HG02973 (cell line): ENCODE measurements around the gene DNMBP.

Experiments used
- ATAC-seq: cut with Tn5 transposase; IDR thresholded peaks from one replicate; pipeline ENCODE4 v1.9.1; 2021; ENCODE audit warnings: moderate library complexity; ENCODE audit not compliant: unreplicated experiment

The DNMBP gene

GRCh38 chr10:99834410-99834809 lies 175.3 kb downstream of the DNMBP start:
- no peak for ATAC-seq

- no peak for ATAC-seq
These were observed 177.3 kb downstream of the DNMBP start for GRCh38 chr10:99832439-99832838.

GRCh38 chr10:99828464-99828863 lies 181.3 kb downstream of the DNMBP start:
- no peak for ATAC-seq

GRCh38 chr10:99827936-99828335 lies 181.8 kb downstream of the DNMBP start:
- no peak for ATAC-seq
